Suppressor macrophage treated with lipopolysaccharide for 4 hours (primary cell): ENCODE measurements around the gene TOMM40.

ENCODE experiments used
- DNase-seq: peaks from one replicate; pipeline ENCODE4 v3.0.0-alpha.2; 2020

The TOMM40 gene

DNA sequence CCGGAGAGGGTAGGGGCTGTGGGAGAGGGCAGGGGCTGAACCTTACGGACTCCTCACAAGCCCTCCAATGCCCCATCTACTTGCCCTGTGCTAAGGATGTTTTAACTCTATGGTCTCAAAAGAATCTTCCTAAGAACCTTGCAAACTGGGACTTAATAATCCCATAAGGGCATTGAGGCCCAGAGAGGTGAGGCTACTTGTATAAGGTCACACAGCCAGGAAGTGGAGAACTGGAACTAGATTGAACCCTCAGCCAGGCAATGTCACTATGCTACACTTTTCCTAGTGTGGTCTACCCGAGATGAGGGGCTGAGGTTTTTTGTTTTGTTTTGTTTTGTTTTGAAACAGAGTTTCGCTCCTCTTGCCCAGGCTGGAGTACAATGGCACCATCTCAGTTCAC lies 40.5 kb downstream of the TOMM40 start:
- no peak for DNase-seq

DNA sequence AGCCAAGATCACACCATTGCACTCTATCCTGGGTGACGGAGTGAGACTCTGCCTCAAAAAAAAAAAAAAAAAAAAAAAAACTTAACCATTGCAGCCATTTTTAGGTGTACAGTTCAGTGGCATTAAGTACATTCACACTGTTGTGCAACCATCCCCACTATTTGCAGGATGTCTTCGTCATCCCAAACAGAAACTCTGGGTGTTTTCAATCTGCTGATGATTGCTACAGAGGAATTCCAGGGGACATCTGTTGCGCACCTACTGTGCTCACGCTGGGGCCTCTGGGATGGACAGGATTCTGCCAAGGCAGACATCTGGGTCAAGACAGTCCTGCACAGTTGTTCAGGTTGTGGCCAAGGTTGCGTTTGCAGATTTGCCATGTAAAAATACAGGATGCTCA lies 48.6 kb downstream of the TOMM40 start:
- DNase-seq, result peak; percentile 58

DNA sequence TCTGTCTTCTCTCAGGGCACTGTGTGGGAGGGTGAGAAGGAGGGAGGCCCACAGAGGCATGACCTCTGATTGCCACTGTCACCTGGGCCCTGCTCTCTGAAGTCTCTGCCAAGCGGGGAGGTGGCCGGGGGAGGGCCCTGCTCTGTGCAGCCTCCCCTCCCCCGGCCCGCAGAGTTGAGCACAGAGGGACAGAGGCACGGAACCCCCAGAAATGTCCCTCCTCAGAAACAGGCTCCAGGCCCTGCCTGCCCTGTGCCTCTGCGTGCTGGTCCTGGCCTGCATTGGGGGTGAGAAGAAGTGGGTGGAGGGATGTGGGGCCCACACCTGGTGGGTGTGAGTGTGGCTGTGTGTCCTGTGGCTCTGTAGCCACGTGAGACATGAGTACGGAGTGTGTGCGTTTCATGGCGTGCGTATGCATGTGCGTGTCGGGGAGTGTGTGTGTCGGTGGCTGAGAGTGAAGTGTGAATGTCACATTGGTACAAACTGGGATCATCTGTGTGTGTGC lies 51.1 kb downstream of the TOMM40 start, which contains the start of gene APOC4:
APOC4 (plus strand) TSS at position 171 of the 505 bp plus-strand sequence; CDS start at position 212, 41 bp downstream.
- no peak for DNase-seq

DNA sequence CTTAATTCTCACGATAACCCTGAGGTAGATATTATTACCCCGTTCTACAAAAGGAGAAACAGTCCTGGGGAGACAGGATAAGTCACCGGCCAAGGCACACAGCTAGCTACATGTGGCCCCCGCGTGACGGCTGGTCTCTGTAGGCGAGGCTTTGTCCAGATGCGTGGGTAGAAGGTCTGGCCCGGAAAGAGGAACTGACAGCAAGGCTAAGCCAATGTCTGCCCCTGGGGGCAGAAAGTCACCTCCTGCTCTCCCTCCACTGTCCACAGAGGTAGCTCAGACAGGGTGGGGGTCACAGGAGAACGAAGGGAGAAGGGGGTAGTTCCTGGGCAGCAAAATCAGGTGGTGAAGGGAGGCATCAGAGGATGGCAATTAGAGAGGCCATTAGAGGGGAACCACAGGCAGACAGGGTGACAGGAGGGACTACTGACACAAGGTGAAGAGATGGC lies 52.8 kb downstream of the TOMM40 start:
- DNase-seq, result peak; percentile 95

DNA sequence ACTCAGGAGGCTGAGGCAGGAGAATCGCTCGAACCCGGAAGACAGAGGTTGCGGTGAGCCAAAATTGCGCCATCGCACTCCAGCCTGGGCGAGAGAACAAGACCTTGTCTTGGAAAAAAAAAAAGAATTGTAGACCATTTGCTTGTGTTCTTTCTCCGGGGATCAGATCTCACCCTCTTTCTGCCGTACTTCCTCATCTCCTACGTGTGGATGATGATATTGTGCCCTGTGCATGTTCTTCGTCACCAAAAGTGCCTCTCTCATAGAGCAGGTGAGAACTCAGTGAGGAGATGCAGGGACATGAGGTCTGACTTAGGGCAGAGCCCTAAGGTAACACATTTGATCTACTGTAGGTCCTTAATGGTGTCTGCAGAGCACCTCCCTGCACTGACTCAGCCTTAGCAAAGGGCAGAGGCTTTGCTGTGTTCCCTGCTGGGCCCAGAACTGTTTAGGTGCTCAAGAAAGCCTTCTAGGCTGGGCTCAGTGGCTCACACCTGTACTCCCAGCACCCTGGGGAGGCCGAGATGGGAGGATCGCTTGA lies 56.1 kb downstream of the TOMM40 start:
- no peak for DNase-seq

DNA sequence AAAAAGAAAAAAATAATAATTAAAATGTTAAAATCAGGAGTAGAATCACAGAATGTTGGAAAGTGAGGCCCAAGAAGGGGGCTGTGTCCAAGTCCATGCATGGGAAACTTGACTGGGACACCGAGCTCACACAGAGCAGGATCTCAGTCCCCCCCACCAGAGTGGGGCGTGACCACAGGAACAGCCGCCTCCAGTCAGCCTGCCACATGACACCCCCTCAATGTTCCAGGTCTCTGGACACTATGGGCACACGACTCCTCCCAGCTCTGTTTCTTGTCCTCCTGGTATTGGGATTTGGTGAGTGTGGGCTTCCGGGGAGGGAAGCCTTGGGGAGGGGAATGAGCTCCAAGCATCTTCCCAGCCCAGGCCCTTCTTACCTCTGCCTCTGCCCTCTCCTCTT lies 57.2 kb downstream of the TOMM40 start:
- DNase-seq, result no peak

DNA sequence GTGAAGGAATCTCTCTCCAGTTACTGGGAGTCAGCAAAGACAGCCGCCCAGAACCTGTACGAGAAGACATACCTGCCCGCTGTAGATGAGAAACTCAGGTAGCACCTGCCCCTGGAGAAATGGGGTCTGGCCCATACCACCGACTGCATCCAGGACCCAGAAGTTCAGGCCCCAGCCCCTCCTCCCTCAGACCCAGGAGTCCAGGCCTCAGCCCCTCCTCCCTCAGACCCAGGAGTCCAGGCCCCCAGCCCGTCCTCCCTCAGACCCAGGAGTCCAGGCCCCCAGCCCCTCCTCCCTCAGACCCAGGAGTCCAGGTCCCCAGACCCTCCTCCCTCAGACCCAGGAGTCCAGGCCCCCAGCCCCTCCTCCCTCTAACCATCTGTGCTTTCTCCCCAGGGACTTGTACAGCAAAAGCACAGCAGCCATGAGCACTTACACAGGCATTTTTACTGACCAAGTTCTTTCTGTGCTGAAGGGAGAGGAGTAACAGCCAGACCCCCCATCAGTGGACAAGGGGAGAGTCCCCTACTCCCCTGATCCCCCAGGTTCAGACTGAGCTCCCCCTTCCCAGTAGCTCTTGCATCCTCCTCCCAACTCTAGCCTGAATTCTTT lies 57.8 kb downstream of the TOMM40 start:
- DNase-seq, result no peak

DNA sequence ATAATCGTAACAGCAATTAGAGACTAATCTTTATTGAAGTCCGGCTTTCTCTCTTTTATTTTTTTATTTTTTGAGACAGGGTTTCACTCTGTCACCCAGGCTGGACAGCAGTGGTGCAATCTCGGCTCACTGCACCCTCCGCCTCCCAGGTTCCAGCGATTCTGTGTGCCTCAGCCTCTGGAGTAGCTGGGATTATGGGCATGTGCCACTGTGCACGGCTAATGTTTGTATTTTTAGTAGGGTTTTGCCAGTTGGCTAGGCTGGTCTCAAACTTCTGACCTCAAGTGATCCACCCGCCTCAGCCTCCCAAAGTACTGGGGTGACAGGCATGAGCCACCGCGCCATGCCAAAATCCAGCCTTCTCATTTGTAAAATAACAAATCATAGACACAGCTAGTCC lies 58.5 kb downstream of the TOMM40 start:
- no peak for DNase-seq

DNA sequence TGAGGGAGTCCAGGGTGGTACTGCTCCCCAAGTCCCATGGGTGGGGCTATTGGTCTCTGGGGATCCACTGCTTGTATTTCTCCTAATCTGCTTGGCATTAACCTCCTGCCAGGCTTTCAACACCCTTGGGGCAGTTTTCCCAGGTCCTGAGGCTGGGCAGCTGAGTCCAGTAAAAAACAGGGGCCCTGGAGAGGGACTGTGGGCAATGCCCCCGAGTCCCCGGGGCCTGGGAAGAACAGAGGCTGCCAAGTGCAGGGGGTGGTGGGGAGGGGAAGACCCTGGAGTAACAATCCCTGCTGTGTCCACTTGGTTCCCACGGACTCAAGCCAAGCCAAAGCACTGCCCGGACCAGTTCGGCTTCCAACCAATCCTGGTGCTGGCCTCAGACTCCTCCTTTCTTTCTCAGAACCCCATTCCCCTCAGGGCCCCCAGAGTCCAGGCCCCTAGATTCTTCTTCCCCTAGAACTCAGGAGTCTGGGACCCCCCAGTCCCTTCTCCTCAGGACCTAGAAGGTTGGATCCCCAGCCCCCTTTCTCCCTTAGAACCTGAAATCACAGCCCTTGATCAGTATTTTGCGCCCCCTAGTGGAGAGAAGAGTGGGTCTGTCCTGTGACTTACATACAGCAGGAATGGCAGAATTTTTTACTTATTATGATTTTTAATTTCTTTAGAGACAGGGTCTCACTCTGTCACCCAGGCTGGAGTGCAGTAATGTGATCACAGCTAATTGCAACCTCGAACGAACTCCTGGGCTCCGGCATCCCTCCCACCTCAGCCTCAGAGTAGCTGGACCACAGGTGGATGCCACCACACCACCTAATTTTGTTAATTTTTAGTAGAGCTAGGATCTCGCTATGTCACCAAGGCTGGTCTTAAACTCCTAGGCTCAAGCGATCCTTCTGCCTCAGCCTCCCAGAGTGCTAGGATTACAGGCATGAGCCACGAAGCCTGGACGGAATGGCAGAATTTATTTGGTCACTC lies 60.4 kb downstream of the TOMM40 start:
- peak; percentile 90 for DNase-seq
